Smooth muscle cell (in vitro differentiated cells): ENCODE data around the gene NUBPL. TPM values are rescaled to one million over a fixed set of nuclear protein-coding genes. Genes with fewer than 3 reads are reported as not detected.

ENCODE experiments used
- DNase-seq: peaks from one replicate; lab custom pipeline; 2025; ENCODE audit not compliant: unreplicated experiment; lab: John Stamatoyannopoulos, UW
- H2AFZ ChIP-seq: fragments of 200-600 bp; sonication (generic); 2 replicates; pipeline ENCODE4 v1.6.0; 2016; ENCODE audit warnings: antibody characterized with exemption, low read depth, mild to moderate bottlenecking
- H3F3A ChIP-seq: fragments of 200-600 bp; sonication (generic); 2 replicates; pipeline ENCODE4 v1.6.0; 2017; ENCODE audit warnings: antibody characterized with exemption, low read depth
- H3K27ac ChIP-seq: fragments of 200-600 bp; sonication (generic); 2 replicates; pipeline ENCODE4 v1.5.1; 2016; ENCODE audit warnings: low read depth, mild to moderate bottlenecking
- H3K27me3 ChIP-seq: fragments of 200-600 bp; sonication (generic); 2 replicates; pipeline ENCODE4 v1.6.1; 2016; ENCODE audit warnings: low read depth, mild to moderate bottlenecking
- H3K36me3 ChIP-seq: fragments of 200-600 bp; sonication (generic); 2 replicates; pipeline ENCODE4 v1.5.1; 2016; ENCODE audit warnings: low read depth
- H3K4me1 ChIP-seq: fragments of 200-600 bp; sonication (generic); 2 replicates; pipeline ENCODE4 v1.5.1; 2016; ENCODE audit warnings: low read depth
- H3K4me2 ChIP-seq: fragments of 200-600 bp; sonication (generic); 2 replicates; pipeline ENCODE4 v1.6.0; 2016; ENCODE audit warnings: mild to moderate bottlenecking
- H3K4me3 ChIP-seq: fragments of 200-600 bp; sonication (generic); 2 replicates; pipeline ENCODE4 v1.5.1; 2016; ENCODE audit warnings: mild to moderate bottlenecking
- H3K79me2 ChIP-seq: fragments of 200-600 bp; sonication (generic); 2 replicates; pipeline ENCODE4 v1.6.0; 2016; ENCODE audit warnings: low read depth, mild to moderate bottlenecking
- H3K9ac ChIP-seq: fragments of 200-600 bp; sonication (generic); 2 replicates; pipeline ENCODE4 v1.6.0; 2016; ENCODE audit warnings: low read depth
- H3K9me3 ChIP-seq: fragments of 200-600 bp; sonication (generic); replicated peaks from 2 replicates; pipeline ENCODE4 v1.5.1; 2016; ENCODE audit warnings: low read depth
- H4K20me1 ChIP-seq: fragments of 200-600 bp; sonication (generic); 2 replicates; pipeline ENCODE4 v1.6.0; 2016; ENCODE audit warnings: low read depth
- WGBS: methylation state at CpG from one replicate; pipeline ENCODE4 v1.1.7; 2016; ENCODE audit warnings: low lambda C conversion rate; 5-methylcytosine and 5-hydroxymethylcytosine counted together
- polyA plus RNA-seq: library from polyadenylated mRNA; unstranded; fragments of >200 nt; fragmentation: Nextera tagmentation; extraction: Ambion mirVana; gene quantifications from 2 replicates; pipeline ENCODE4 v1.2.1, GENCODE V29; 2016
- total RNA-seq: library from RNA; depleted of rRNA; stranded (reverse); fragments of >200 nt; gene quantifications from 2 replicates; pipeline ENCODE4 v1.2.3, GENCODE V29; 2014
- TF ChIP-seq, protein P1 (sequence below): fragments of 200-600 bp; sonication (generic); IDR thresholded peaks from 2 replicates; pipeline ENCODE4 v1.5.1; 2017; ENCODE audit warnings: borderline replicate concordance, mild to moderate bottlenecking, antibody characterized with exemption; ENCODE audit not compliant: insufficient read depth, poor library complexity, severe bottlenecking

The NUBPL gene
- total and polyA plus RNA-seq, 2 experiments from 2014 or later = 9.1 to 11.7 TPM

DNA sequence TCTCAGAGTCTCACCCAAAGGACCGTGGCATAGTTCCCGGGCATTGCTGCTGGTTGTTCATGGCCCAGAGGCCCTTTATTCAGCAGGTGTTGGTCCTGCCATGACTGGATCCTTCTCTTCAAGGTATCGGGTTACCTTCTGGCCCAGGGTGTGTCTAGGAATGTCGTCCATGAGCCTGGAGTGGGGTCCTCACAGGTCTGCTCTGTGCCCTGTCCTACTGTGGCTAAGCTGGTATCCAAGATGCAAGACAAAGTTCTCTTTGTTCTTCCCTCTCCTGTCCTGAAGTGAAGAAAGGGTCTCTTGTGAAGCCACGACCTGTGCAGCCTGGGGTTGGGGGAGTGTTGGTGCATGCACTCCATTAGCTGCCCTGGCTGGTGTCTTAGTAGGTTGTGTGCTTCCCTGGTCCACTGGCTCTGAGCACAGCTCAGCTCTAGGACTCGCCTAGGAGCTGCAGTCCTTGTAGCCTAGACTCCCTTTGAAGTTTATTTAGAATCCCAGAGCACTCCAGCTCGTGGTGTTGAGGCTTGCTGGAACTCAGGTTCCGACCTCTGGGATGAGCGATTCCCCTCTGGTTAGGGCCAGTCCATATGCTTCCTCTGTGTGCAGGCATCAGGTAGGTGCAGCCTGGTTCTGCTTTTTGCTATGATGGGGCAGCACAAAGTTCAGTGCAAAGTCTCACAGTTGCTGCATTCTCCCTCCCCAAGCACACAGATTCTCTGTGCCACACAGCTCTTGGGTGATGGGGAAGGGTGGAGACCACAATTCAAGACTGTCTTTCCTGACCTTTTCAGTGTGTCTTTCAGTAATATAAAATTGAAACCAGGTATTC lies 117.4 kb downstream of the NUBPL start:
- DNase-seq = no peak
- no peaks in the 10 kb centered on the region for H3F3A ChIP-seq
- no peak overlapping the region for H3K4me3 ChIP-seq
- H3K27me3 ChIP-seq = no peaks in the 10 kb centered on the region
- H4K20me1 ChIP-seq = no peaks in the 10 kb centered on the region
- H3K4me1 ChIP-seq = no peaks in the 10 kb centered on the region
- no peaks in the 10 kb centered on the region for H3K9me3 ChIP-seq
- no peaks in the 10 kb centered on the region for H3K79me2 ChIP-seq
- TF ChIP-seq, protein P1, sequence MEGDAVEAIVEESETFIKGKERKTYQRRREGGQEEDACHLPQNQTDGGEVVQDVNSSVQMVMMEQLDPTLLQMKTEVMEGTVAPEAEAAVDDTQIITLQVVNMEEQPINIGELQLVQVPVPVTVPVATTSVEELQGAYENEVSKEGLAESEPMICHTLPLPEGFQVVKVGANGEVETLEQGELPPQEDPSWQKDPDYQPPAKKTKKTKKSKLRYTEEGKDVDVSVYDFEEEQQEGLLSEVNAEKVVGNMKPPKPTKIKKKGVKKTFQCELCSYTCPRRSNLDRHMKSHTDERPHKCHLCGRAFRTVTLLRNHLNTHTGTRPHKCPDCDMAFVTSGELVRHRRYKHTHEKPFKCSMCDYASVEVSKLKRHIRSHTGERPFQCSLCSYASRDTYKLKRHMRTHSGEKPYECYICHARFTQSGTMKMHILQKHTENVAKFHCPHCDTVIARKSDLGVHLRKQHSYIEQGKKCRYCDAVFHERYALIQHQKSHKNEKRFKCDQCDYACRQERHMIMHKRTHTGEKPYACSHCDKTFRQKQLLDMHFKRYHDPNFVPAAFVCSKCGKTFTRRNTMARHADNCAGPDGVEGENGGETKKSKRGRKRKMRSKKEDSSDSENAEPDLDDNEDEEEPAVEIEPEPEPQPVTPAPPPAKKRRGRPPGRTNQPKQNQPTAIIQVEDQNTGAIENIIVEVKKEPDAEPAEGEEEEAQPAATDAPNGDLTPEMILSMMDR = no peak
- H3K36me3 ChIP-seq = no peaks in the 10 kb centered on the region
- no peak overlapping the region for H3K4me2 ChIP-seq
- 86% methylated on average over 9 of the region's 9 CpGs for WGBS
- H3K27ac ChIP-seq = no peak overlapping the region
- no peak overlapping the region for H3K9ac ChIP-seq
- H2AFZ ChIP-seq = no peak overlapping the region

DNA sequence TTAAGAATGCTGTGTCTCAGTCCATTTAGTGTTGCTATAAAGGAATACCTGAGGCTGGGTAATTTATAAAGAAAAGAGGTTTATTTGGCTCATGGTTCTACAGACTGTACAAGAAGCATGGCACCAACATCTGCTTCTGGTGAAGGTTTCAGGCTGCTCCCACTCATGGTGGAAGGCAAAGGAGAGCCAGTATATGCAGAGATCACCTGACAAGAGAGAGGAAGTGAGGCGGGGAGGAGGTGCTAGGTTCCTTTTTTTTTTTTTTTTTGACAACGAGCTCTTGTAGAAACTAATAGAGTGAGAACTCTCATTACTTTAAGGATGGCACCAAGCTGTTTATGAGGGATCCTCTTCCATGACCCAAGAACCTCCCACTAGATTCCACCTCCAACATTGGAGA lies 121.6 kb downstream of the NUBPL start:
- Histone ChIP-seq H3K4me2 (no peak overlapping the region), H3K9ac (no peak overlapping the region), H3K27me3 (no peaks in the 10 kb centered on the region), H3K36me3 (no peaks in the 10 kb centered on the region), H4K20me1 (no peaks in the 10 kb centered on the region), H3K4me3 (no peak overlapping the region), H3K4me1 (no peaks in the 10 kb centered on the region), H3K9me3 (no peaks in the 10 kb centered on the region), H2AFZ (no peak overlapping the region), H3K79me2 (no peaks in the 10 kb centered on the region), H3F3A (no peaks in the 10 kb centered on the region), H3K27ac (no peak overlapping the region)
- no peak for DNase-seq
- TF ChIP-seq, protein P1 = no peak
- WGBS = 98% methylated on average over 2 of the region's 2 CpGs

DNA sequence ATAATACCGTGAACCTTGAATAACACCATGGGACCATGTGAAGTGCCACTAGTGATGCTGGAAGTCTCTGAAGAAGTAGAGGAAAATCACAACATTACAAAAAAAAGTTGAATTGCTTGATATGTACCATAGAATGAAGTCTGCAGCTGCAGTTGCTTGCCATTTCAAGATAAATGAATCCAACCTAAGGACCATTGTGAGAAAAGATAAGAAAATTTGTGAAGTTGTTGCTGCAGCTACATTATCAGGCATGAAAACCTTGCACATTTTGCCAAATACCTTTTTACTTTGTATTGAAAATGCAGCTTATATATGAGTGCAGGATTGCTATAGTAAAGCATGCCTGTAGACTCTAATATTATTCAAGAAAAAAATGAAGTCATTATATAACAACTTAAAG lies 126.5 kb downstream of the NUBPL start:
- H3K36me3 ChIP-seq = no peaks in the 10 kb centered on the region
- H3F3A ChIP-seq = no peaks in the 10 kb centered on the region
- H2AFZ ChIP-seq = no peak overlapping the region
- no peak overlapping the region for H3K4me2 ChIP-seq
- TF ChIP-seq, protein P1 = no peak
- H4K20me1 ChIP-seq = no peaks in the 10 kb centered on the region
- DNase-seq = no peak
- no peaks in the 10 kb centered on the region for H3K9me3 ChIP-seq
- no peak overlapping the region for H3K27ac ChIP-seq
- H3K9ac ChIP-seq = no peak overlapping the region
- H3K4me3 ChIP-seq = no peak overlapping the region
- H3K79me2 ChIP-seq = no peaks in the 10 kb centered on the region
- no peaks in the 10 kb centered on the region for H3K4me1 ChIP-seq
- no peaks in the 10 kb centered on the region for H3K27me3 ChIP-seq
- 90% methylated on average over 1 of the region's 1 CpG for WGBS

DNA sequence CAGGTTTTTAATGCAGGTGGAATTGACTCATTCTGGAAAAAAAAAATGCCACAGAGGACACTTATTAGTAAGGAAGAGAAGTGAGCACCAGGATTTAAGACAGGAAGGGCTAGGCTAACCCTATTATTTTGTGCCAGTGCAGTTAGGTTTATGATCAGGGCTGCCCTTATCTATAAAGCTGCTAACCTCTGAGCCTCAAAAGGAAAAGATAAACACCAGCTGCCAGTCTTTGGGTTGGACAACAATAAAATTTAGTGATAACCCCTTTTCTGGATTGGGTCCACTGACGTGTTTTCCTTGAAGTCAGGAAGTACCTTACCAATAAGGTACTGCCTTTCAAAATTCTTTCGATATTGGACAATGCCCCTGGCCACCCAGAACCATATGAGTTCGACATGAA lies 128.9 kb downstream of the NUBPL start:
- Histone ChIP-seq H4K20me1 (no peaks in the 10 kb centered on the region), H3K4me2 (no peak overlapping the region), H3K27me3 (no peaks in the 10 kb centered on the region), H3K4me3 (no peak overlapping the region), H3K4me1 (no peaks in the 10 kb centered on the region), H3K9me3 (no peaks in the 10 kb centered on the region), H3K79me2 (no peaks in the 10 kb centered on the region), H3K36me3 (no peaks in the 10 kb centered on the region), H2AFZ (no peak overlapping the region), H3F3A (no peaks in the 10 kb centered on the region), H3K9ac (no peak overlapping the region), H3K27ac (no peak overlapping the region)
- DNase-seq = no peak
- TF ChIP-seq, protein P1 = no peak
- 76% methylated on average over 3 of the region's 3 CpGs for WGBS
